Right forelimb (tissue), 1 donor: Measurements from ENCODE around the gene SHPK.

ENCODE experiments used
- DNase-seq: peaks from one replicate; pipeline ENCODE4 v3.0.0-alpha.2; 2018

Gene SHPK

DNA sequence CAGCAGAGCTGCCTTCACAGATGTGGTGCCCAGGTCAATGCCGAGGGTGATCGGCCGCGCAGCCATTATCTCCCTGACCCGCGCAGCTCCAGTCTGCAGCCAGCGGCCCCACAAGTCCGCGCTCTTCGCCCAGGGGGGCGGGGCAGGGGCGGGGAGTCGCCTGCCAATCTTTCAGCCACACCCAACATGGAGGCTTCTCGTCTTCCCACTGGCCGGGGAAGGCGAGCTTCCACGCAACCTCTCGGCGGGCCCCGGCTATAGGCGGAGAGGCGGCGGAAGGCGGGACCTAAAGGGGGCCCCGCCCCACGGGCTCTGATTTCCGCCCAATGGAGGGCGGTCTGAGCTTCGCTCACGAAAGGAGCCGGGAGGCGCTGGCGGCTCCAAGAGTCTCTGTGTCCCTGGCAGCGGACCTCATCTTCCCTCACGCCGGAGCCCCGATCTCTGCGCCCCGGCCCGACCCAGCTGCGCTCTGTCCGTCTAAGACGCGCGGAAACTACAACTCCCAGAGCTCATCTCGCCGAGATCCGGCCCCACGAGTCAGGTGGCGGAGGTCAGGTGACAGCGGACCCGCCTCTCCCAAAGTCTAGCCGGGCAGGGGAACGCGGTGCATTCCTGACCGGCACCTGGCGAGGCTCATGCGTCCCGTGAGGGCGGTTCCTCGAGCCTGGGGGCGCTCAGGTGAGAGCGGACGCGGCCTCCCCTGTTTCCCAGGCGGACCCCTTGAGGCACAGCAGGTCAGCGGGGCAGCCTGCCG, at the start of gene SHPK, which contains the start of gene CTNS:
TSS of gene SHPK (minus strand) at position 97 of the 754 bp plus-strand sequence. CDS start at position 66, 31 bp downstream.
TSS of gene CTNS (plus strand) at position 607 of the 754 bp plus-strand sequence. CDS start 3,447 bp downstream, outside the sequence.
- DNase-seq, result peak; percentile 98

- no peak for DNase-seq
Observed at GRCh38 chr17:3685174-3685573, 49.1 kb upstream of the SHPK start.

GRCh38 chr17:3683054-3683511, 47.0 kb upstream of the SHPK start:
- no peak for DNase-seq

- no peak for DNase-seq
Observed at GRCh38 chr17:3682033-3682432, 46.0 kb upstream of the SHPK start.

DNA sequence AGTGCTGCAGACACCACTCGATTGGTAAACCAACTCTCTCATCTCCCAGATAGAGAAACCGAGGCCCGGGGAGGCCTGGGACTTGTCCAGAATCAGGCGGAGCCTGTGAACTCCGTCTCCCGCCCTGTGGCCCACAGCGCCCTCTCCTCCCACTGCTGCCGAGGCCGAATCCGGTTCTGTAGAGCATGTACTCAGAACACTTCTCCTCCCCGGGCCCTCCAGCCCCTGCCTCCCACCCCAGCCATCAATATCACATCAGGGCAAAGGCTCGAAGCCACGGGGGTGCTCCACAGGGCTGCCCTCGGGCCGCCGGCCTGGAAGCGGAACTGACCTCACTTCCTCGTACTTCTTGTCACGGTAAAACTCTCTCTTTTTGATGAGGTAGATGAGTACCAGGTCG, 45.5 kb upstream of the SHPK start:
- DNase-seq, result no peak

DNA sequence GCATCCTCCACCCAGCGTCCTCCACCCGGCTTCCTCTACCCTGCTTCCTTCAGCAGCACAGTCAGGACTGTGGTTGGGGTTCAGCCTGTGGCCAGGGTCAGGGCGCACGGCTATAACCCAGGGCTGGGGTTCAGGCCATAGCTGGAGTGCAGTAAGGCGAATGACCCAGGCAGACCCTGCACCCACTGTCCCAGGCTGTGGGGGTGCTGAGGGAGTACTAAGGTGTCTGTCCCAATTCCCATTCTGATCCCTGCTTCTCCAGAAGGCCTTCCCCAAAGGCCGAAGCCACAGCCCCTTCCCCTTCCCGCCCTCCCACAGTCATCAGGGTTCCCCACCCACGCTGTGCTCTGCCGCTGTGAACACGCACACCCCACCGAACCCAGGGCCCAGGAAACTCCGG, 45.0 kb upstream of the SHPK start:
- DNase-seq, result no peak

GRCh38 chr17:3679531-3680126, 43.6 kb upstream of the SHPK start:
- no peak for DNase-seq

DNA sequence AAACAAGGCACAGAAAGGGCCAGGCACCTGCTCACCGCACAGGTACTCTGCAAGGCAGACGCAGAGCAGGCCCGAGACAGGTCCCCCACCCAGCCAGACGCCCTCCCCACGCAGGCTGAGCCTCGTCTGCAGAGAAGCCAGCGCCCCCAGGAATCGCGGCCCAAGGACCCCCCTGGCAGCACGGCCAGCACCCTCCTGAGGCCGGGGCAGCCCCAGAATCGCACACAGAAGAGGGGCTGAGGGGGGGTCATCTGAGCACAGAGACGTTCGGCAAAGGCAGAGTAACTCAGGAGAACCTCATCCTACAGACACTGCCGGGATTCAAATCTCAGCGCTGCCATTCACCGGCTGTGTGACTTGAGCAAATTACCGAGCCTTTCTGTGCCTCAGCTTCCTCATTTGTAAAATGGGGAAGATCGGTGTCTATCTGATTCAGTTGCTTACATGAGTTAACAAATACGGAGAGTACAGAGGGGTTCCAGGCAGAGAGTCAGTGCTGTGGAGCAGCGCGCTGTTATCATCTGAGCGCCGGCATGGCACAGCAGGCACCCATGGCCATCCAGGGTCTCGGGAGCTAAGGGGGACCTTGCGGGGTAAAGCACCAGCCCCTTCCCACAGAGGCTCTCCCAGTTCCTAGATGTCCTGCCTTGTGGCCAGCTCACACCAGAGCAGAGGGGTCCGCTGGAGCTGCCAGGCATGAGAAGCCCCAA, 42.9 kb upstream of the SHPK start:
- no peak for DNase-seq

GRCh38 chr17:3678095-3678820, 42.2 kb upstream of the SHPK start:
- DNase-seq, result no peak

- no peak for DNase-seq
Observed at GRCh38 chr17:3675886-3676285, 39.8 kb upstream of the SHPK start.

- DNase-seq, result no peak
Observed at GRCh38 chr17:3672571-3672970, 36.5 kb upstream of the SHPK start.

DNA sequence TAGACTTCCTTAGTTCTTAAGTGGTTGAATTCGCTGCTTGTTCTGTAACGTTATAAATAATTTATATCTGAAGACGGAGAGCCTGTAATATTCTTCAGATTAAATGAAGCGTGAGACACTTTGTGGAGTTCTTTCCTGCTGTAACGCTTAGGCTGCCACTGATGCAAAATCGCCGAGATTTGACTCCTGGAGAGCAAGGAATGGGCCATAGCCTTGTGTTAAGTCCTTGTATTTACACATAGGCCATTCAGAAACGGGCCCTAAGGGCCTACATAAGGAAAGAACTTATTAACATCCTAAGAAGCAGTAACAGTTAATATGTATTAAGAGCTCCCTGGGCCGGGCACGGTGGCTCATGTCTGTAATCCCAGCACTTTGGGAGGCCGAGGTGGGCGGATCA, 33.5 kb upstream of the SHPK start:
- DNase-seq, result no peak

DNA sequence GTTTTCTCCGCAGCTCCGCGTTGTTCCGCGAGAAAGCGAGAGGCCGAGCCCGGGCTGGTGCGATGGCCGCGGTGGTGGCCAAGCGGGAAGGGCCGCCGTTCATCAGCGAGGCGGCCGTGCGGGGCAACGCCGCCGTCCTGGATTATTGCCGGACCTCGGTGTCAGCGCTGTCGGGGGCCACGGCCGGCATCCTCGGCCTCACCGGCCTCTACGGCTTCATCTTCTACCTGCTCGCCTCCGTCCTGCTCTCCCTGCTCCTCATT, 33.0 kb upstream of the SHPK start:
- DNase-seq, result no peak

- peak; percentile 99 for DNase-seq
Observed at GRCh38 chr17:3668279-3669084, 32.4 kb upstream of the SHPK start, which contains the start of the genes EMC6 and TAX1BP3. Gene EMC6, plus strand, starts transcription at chr17:3668812. Its CDS starts 335 bp downstream, at chr17:3669147. Gene TAX1BP3, minus strand, starts transcription at chr17:3668578. Its CDS starts 52 bp downstream, at chr17:3668526.

GRCh38 chr17:3667366-3668278, 31.6 kb upstream of the SHPK start:
- peak; percentile 96 for DNase-seq

- DNase-seq, result no peak
Observed at GRCh38 chr17:3666516-3666915, 30.5 kb upstream of the SHPK start.

DNA sequence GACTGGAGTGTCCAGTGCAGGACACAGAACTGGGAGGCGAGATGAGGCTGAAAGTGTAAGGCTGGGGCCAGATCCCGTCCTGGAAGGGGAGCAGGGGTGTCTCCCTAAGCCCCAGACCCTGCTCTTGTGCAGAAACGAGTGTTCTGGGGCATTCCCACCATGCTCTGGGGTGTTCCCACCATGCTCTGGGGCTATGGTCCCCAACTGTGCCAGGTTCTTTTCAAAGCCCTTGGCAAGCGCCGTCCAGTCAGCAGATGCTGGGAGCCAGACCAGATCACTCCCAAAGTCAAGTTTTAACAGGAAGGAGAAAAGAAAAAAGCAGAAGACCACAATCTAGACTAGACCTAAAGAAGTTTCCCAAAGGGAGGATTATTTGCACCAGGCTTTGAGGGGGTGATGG, 29.8 kb upstream of the SHPK start:
- DNase-seq, result no peak

- DNase-seq, result no peak
Observed at GRCh38 chr17:3663102-3664011, 27.3 kb upstream of the SHPK start.

DNA sequence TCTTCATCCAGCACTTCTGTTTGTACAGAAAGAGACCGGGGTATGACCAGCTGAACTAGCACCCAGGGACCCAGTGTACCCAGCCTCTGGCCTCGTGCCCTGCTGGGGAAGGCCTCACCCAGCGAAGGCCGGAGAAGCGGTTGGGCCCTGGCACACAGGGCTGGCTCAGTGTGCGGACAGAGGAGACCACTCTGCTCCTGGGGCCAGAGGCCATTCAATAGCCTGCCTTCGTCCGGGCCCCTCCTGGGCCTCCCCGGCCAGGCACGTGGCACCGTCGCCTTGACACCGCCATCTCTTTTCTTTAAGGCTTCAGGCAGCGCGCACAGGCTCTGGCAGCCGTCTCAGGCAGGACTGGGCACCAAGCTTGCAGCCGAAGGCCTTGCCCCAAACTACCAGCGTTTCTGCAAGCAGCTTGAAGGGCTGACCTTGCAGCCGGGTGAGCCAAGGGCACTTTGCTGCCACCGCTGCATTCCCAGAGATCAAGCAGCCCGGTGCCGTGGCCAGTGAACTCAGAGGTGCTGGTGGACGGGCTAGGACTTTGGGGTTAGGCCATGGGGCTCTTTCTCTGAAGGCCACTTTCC, 24.4 kb upstream of the SHPK start:
- DNase-seq, result no peak
